A549 (cell line): ENCODE results near the gene AKIRIN2. TPM values are rescaled to one million over a fixed set of nuclear protein-coding genes. Genes with fewer than 3 reads are reported as not detected.

ENCODE experiments used
- BHLHE40 ChIP-seq: IDR thresholded peaks from 2 replicates; pipeline ENCODE4 v1.6.1; 2012; ENCODE audit warnings: low read depth, low read length, inconsistent platforms
- CHD2 ChIP-seq: fragments of 150-350 bp; IDR thresholded peaks from 2 replicates; pipeline ENCODE4 v1.6.1; 2014; ENCODE audit warnings: low read length; ENCODE audit not compliant: partially characterized antibody
- CHD4 ChIP-seq: fragments of 200-600 bp; sonication (generic); IDR thresholded peaks from 2 replicates; pipeline ENCODE4 v1.6.1; 2016; ENCODE audit warnings: antibody characterized with exemption, mild to moderate bottlenecking, borderline replicate concordance
- EHF ChIP-seq: fragments of 250-450 bp; sonication (Bioruptor Pico); IDR thresholded peaks from 2 replicates; pipeline ENCODE4 v1.5.0; 2020; ENCODE audit warnings: mild to moderate bottlenecking
- FOSB ChIP-seq: fragments of 250-450 bp; sonication (Bioruptor Pico); IDR thresholded peaks from 2 replicates; pipeline ENCODE4 v1.5.0; 2020; ENCODE audit warnings: mild to moderate bottlenecking, moderate library complexity
- FOSL2 ChIP-seq, 2 experiments: fragments of 450-650 bp in 1 of 2; fragments of >200 bp in 1 of 2; sonication (Bioruptor Twin) in 1 of 2; formaldehyde crosslinking; IDR thresholded peaks; 2 replicates each; pipeline versions ENCODE4 v1.5.0 to v1.6.1; 2016 to 2020; ENCODE audit warnings: mild to moderate bottlenecking in 1 of 2, moderate library complexity in 1 of 2
- FOXS1 ChIP-seq: fragments of 250-450 bp; sonication (Bioruptor Pico); IDR thresholded peaks from 2 replicates; pipeline ENCODE4 v1.5.0; 2020; ENCODE audit warnings: mild to moderate bottlenecking, moderate library complexity
- GATA3 ChIP-seq: IDR thresholded peaks from 2 replicates; pipeline ENCODE4 v1.6.1; 2012; ENCODE audit warnings: borderline replicate concordance
- HDAC2 ChIP-seq: fragments of 200-600 bp; sonication (generic); IDR thresholded peaks from 2 replicates; pipeline ENCODE4 v1.6.1; 2016
- HEYL ChIP-seq: fragments of 250-450 bp; sonication (Bioruptor Pico); IDR thresholded peaks from 2 replicates; pipeline ENCODE4 v1.8.0; 2021; ENCODE audit warnings: mild to moderate bottlenecking, moderate library complexity
- HOXB13 ChIP-seq: fragments of 250-450 bp; sonication (Bioruptor Pico); IDR thresholded peaks from 2 replicates; pipeline ENCODE4 v1.5.0; 2020; ENCODE audit warnings: low read depth, mild to moderate bottlenecking, moderate library complexity
- HOXB5 ChIP-seq: fragments of 250-450 bp; sonication (Bioruptor Pico); IDR thresholded peaks from 2 replicates; pipeline ENCODE4 v1.5.0; 2020; ENCODE audit warnings: mild to moderate bottlenecking, moderate library complexity
- JUNB ChIP-seq: fragments of >200 bp; sonication (Bioruptor Twin); formaldehyde crosslinking; IDR thresholded peaks from 2 replicates; pipeline ENCODE4 v1.6.1; 2016
- KDM1A ChIP-seq: fragments of 200-600 bp; sonication (generic); IDR thresholded peaks from 2 replicates; pipeline ENCODE4 v1.6.1; 2016; ENCODE audit warnings: low read depth, mild to moderate bottlenecking
- KDM5A ChIP-seq: fragments of 200-600 bp; sonication (generic); IDR thresholded peaks from 2 replicates; pipeline ENCODE4 v1.6.1; 2016; ENCODE audit warnings: antibody characterized with exemption, mild to moderate bottlenecking
- MAFK ChIP-seq: fragments of 450-650 bp; IDR thresholded peaks from 2 replicates; pipeline ENCODE4 v1.6.1; 2014; ENCODE audit not compliant: partially characterized antibody
- MAZ ChIP-seq: fragments of 150-350 bp; IDR thresholded peaks from 2 replicates; pipeline ENCODE4 v1.6.1; 2014; ENCODE audit warnings: antibody characterized with exemption, low read depth, low read length, borderline replicate concordance
- MYC ChIP-seq: IDR thresholded peaks from 2 replicates; pipeline ENCODE4 v1.6.1; 2012; ENCODE audit warnings: mild to moderate bottlenecking, inconsistent platforms, low read length, improper control_type of control experiment, borderline replicate concordance
- NFE2L2 ChIP-seq: fragments of 150-350 bp; conservative IDR thresholded peaks from 2 replicates; pipeline ENCODE4 v1.6.1; 2014; ENCODE audit warnings: low read length
- NR3C1 ChIP-seq: fragments of >200 bp; sonication (Bioruptor Twin); formaldehyde crosslinking; IDR thresholded peaks from 3 replicates; pipeline ENCODE4 v1.6.1; 2017
- RAD21 ChIP-seq, 2 experiments: fragments of >200 bp in 1 of 2; sonication (Bioruptor Twin) in 1 of 2; formaldehyde crosslinking in 1 of 2; IDR thresholded peaks in 1 of 2; conservative IDR thresholded peaks in 1 of 2; 2 replicates in 1 of 2; 3 replicates in 1 of 2; pipeline ENCODE4 v1.6.1; 2012 to 2018; ENCODE audit warnings: inconsistent platforms in 1 of 2
- RARB ChIP-seq: fragments of 250-450 bp; sonication (Bioruptor Pico); IDR thresholded peaks from 2 replicates; pipeline ENCODE4 v1.8.0; 2021; ENCODE audit warnings: mild to moderate bottlenecking, moderate library complexity
- RCOR1 ChIP-seq: fragments of 150-350 bp; IDR thresholded peaks from 2 replicates; pipeline ENCODE4 v1.6.1; 2014; ENCODE audit warnings: antibody characterized with exemption, low read length, low read depth
- RNF2 ChIP-seq: fragments of 200-600 bp; sonication (generic); IDR thresholded peaks from 2 replicates; pipeline ENCODE4 v1.6.1; 2016; ENCODE audit warnings: low read depth, mild to moderate bottlenecking, antibody characterized with exemption, moderate library complexity, borderline replicate concordance
- SREBF2 ChIP-seq: fragments of 450-650 bp; IDR thresholded peaks from 2 replicates; pipeline ENCODE4 v1.6.1; 2014; ENCODE audit warnings: mild to moderate bottlenecking, moderate library complexity
- TFCP2L1 ChIP-seq: fragments of 250-450 bp; sonication (Bioruptor Pico); IDR thresholded peaks from 2 replicates; pipeline ENCODE4 v1.5.0; 2021; ENCODE audit warnings: mild to moderate bottlenecking
- ZC3H11A ChIP-seq: fragments of 450-650 bp; IDR thresholded peaks from 2 replicates; pipeline ENCODE4 v1.6.1; 2014; ENCODE audit warnings: antibody characterized with exemption, mild to moderate bottlenecking
- ZFP36 ChIP-seq: fragments of 450-650 bp; IDR thresholded peaks from 2 replicates; pipeline ENCODE4 v1.6.1; 2014; ENCODE audit warnings: borderline replicate concordance; ENCODE audit not compliant: partially characterized antibody
- ZSCAN20 ChIP-seq: fragments of 250-450 bp; sonication (Bioruptor Pico); IDR thresholded peaks from 2 replicates; pipeline ENCODE4 v1.8.0; 2022; ENCODE audit warnings: mild to moderate bottlenecking, moderate library complexity
- polyA plus RNA-seq, 4 experiments: library from polyadenylated mRNA; depleted of rRNA in 3 of 4; stranded (reverse); fragments of >200 nt; fragmentation: RNase III in 1 of 4; extraction: RNeasy Plus Mini Kit Qiagen cat#74134 plus additional on column Dnase treatment in 1 of 4; gene quantifications; 2 replicates in 3 of 4; 3 replicates in 1 of 4; pipeline ENCODE4 v1.2.3, GENCODE V29; 2011 to 2017
- TF ChIP-seq, protein P1 (sequence below): fragments of 200-600 bp; sonication (generic); IDR thresholded peaks from 2 replicates; pipeline ENCODE4 v1.6.1; 2016; ENCODE audit warnings: antibody characterized with exemption, mild to moderate bottlenecking, moderate library complexity
- TF ChIP-seq, protein P2 (sequence below): fragments of 250-450 bp; sonication (Bioruptor Pico); IDR thresholded peaks from 2 replicates; pipeline ENCODE4 v1.5.0; 2020; ENCODE audit warnings: low read depth, mild to moderate bottlenecking, moderate library complexity
- TF ChIP-seq, protein P3 (sequence below): fragments of >200 bp; sonication (Bioruptor Twin); formaldehyde crosslinking; IDR thresholded peaks from 3 replicates; pipeline ENCODE4 v1.6.1; 2016
- TF ChIP-seq, protein P4 (sequence below): fragments of >200 bp; sonication (Bioruptor Twin); formaldehyde crosslinking; IDR thresholded peaks from 3 replicates; pipeline ENCODE4 v1.5.1; 2016
- TF ChIP-seq, protein P5 (sequence below): fragments of 450-650 bp; IDR thresholded peaks from 2 replicates; pipeline ENCODE4 v1.6.1; 2014; ENCODE audit warnings: antibody characterized with exemption

AKIRIN2 gene
- polyA plus RNA-seq, 2 of the 4 experiments (the other 2 are of a cell fraction), result 23.7 to 40.1 TPM

DNA sequence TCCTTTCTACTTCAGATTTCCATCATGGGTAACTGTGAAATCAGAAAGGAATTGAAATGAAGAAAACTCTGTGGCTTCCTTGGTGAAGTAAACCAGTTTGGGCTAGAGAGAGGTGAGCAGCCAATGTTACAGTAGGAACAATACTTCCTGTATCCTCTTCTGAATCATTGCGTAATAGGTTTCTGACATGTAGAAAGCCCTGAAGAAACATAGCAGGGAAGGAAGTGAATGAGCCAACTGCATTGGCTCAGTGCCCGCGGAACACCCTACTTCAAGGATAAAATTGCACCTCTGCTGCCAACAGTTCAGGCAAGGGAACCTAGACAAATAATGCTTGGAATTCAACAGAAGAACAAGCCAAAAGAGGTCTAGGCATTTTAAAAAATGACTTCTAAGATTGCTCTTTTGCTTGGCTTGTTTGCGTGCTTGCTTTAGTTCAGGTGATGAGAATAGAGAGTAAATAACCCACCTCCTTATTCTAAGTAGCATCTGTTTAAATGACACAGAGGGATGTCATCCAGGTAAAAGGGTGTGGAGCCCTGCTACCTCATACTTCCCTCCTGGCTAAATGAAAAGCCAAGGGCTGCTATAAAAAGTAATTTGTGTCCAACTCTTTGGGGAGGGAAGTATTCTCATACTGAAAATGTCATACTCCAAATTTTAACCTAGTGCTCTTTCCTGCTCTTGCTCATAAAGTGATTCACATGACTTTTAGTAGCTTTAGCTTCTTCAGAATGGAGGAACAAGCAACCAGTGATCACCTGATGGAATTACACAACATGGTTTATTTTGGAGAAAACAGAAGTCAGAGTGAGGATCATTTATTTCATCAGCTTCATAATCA, 30.0 kb upstream of the AKIRIN2 start (continued):
- TF ChIP-seq, protein P1, sequence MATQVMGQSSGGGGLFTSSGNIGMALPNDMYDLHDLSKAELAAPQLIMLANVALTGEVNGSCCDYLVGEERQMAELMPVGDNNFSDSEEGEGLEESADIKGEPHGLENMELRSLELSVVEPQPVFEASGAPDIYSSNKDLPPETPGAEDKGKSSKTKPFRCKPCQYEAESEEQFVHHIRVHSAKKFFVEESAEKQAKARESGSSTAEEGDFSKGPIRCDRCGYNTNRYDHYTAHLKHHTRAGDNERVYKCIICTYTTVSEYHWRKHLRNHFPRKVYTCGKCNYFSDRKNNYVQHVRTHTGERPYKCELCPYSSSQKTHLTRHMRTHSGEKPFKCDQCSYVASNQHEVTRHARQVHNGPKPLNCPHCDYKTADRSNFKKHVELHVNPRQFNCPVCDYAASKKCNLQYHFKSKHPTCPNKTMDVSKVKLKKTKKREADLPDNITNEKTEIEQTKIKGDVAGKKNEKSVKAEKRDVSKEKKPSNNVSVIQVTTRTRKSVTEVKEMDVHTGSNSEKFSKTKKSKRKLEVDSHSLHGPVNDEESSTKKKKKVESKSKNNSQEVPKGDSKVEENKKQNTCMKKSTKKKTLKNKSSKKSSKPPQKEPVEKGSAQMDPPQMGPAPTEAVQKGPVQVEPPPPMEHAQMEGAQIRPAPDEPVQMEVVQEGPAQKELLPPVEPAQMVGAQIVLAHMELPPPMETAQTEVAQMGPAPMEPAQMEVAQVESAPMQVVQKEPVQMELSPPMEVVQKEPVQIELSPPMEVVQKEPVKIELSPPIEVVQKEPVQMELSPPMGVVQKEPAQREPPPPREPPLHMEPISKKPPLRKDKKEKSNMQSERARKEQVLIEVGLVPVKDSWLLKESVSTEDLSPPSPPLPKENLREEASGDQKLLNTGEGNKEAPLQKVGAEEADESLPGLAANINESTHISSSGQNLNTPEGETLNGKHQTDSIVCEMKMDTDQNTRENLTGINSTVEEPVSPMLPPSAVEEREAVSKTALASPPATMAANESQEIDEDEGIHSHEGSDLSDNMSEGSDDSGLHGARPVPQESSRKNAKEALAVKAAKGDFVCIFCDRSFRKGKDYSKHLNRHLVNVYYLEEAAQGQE, result no peak
- TF ChIP-seq NR3C1 (no peak), HDAC2 (no peak), RCOR1 (no peak), TFCP2L1 (CRISPR knock-in tag) (no peak), CHD4 (no peak), KDM5A (no peak), MAZ (no peak), GATA3 (peak; percentile 68; the same call in 1 of the 2 replicates), BHLHE40 (no peak), EHF (no peak), FOSL2 (IDR thresholded peaks at IDR 0.05) (no peak), FOSL2 (CRISPR knock-in tag; IDR thresholded peaks at IDR 0.05) (peak; percentile 42), MAFK (no peak), HEYL (CRISPR knock-in tag) (no peak), HOXB13 (no peak), ZFP36 (no peak), KDM1A (no peak), RAD21 (conservative IDR thresholded peaks at IDR 0.05 in 1 of 2, IDR thresholded peaks at IDR 0.05 in 1 of 2) (peak; percentile 11 to 42; a peak in 3 of 5 replicates), ZC3H11A (no peak), SREBF2 (no peak), RNF2 (no peak), ZSCAN20 (no peak), MYC (no peak), CHD2 (no peak), FOXS1 (no peak), RARB (CRISPR knock-in tag) (no peak), HOXB5 (CRISPR knock-in tag) (no peak), NFE2L2 (no peak), FOSB (CRISPR knock-in tag) (no peak), JUNB (peak; percentile 64)
- TF ChIP-seq, protein P2, sequence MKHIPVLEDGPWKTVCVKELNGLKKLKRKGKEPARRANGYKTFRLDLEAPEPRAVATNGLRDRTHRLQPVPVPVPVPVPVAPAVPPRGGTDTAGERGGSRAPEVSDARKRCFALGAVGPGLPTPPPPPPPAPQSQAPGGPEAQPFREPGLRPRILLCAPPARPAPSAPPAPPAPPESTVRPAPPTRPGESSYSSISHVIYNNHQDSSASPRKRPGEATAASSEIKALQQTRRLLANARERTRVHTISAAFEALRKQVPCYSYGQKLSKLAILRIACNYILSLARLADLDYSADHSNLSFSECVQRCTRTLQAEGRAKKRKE (CRISPR knock-in tag), result no peak
- TF ChIP-seq, protein P3, sequence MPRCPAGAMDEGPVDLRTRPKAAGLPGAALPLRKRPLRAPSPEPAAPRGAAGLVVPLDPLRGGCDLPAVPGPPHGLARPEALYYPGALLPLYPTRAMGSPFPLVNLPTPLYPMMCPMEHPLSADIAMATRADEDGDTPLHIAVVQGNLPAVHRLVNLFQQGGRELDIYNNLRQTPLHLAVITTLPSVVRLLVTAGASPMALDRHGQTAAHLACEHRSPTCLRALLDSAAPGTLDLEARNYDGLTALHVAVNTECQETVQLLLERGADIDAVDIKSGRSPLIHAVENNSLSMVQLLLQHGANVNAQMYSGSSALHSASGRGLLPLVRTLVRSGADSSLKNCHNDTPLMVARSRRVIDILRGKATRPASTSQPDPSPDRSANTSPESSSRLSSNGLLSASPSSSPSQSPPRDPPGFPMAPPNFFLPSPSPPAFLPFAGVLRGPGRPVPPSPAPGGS, result peak; percentile 50; the same call in 1 of the 3 replicates
- TF ChIP-seq, protein P4, sequence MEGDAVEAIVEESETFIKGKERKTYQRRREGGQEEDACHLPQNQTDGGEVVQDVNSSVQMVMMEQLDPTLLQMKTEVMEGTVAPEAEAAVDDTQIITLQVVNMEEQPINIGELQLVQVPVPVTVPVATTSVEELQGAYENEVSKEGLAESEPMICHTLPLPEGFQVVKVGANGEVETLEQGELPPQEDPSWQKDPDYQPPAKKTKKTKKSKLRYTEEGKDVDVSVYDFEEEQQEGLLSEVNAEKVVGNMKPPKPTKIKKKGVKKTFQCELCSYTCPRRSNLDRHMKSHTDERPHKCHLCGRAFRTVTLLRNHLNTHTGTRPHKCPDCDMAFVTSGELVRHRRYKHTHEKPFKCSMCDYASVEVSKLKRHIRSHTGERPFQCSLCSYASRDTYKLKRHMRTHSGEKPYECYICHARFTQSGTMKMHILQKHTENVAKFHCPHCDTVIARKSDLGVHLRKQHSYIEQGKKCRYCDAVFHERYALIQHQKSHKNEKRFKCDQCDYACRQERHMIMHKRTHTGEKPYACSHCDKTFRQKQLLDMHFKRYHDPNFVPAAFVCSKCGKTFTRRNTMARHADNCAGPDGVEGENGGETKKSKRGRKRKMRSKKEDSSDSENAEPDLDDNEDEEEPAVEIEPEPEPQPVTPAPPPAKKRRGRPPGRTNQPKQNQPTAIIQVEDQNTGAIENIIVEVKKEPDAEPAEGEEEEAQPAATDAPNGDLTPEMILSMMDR, result no peak
- TF ChIP-seq, protein P5, sequence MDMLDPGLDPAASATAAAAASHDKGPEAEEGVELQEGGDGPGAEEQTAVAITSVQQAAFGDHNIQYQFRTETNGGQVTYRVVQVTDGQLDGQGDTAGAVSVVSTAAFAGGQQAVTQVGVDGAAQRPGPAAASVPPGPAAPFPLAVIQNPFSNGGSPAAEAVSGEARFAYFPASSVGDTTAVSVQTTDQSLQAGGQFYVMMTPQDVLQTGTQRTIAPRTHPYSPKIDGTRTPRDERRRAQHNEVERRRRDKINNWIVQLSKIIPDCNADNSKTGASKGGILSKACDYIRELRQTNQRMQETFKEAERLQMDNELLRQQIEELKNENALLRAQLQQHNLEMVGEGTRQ, result peak; percentile 69
